Stimulated activated CD8-positive, alpha-beta memory T cell treated with anti-CD3 and anti-CD28 coated beads, Interleukin-15, amount 100 ng/mL, for 1 hour (primary cell): ENCODE results near the gene SLC39A1.

Source experiments
- DNase-seq: peaks from one replicate; pipeline ENCODE4 v3.0.0-alpha.2; 2020; ENCODE audit warnings: low read depth

The SLC39A1 gene

DNA sequence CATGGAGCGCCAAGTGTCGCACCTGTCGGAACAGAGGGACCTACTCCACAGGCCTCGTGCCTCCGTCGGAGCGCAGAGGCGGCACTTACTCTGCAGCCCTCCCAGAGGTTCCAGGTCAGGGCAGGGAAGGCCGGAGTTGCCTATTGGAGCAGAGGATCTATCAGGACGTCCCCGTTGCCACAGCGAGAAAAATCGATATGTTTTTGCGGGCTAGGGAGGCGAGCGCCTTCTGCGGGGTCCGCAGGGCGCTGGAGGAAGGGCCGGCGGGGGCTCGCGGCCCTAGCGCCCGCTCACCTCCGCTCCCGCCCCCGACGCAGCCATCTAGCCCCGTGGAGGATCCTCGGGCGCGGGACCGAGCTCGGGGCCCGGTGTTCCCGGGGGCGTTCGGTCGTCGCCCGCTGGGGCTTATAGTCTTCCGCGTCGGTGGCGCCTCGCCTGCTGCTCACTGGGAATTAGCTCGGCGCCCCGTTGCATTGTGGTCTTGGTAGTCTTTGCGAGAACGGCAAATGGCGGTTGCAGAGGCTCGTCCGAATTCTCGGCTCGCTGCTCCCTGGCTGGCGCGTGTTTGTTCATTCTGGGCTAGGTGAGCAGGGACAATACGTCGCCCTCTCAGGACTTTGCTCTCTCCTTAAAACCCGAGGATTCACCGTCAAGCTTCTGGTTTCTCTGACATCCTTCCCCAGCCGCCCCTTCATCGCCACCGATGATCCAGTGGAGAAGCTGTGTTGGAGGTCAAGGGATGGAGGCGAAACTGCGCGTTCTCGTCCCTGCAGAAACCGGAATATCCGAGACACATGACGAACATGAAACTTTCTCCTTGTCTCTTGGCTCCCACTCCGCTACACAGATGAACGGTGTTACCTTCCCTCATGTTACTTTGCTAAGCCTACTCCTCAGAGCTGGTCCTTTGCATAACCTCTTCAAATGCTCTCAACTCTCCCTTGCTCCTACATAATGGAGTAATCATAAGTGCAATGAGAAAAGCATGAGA, 14.2 kb upstream of the SLC39A1 start, which contains the start of gene JTB:
TSS of gene JTB (minus strand) at position 425 of the 991 bp plus-strand sequence. CDS start at position 3, 422 bp downstream.
- peak; percentile 70 for DNase-seq

DNA sequence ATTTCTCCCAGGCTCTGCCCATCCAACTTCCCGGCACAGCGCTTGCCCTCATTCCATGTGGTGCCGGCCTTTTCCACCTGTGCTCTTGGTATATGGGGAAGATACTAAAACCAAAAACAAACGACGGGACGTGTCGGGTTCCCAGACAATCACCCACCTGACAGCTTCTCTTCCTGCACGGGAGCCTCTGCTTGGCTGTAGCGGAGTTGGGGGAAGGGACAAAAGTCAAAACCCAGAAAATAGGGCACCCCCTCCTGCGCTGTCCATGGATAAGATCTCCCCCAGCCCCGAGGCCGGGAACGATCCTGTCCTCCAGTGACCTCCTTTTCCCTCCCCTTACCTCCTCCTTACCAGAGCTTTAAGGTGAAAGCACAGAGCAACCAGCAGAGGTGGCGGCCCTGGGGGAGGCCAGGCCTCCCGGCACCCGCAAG, 13.5 kb upstream of the SLC39A1 start:
- DNase-seq, result no peak

- DNase-seq, result no peak
Observed at GRCh38 chr1:153973525-153973924, 10.2 kb upstream of the SLC39A1 start.

GRCh38 chr1:153973071-153973470, 9.7 kb upstream of the SLC39A1 start:
- no peak for DNase-seq

DNA sequence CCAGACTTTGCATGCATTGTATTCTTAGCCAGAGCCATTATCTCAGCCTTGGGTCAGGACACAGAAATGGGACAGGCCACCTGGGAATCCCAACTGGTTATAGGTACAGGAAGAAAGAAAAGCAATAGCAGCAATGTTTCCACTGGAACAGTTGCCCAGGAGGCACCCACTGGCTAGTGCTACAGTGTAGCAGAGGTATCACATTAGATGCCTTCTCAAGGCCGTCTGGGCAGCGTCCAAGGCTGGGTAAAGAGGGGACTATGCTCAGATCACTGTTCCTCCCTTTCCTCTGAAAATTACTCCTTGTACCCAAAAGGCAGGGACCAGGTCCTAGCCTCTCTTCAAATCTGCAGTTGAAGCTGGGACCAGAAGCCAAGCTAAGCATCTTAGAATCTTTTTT, 7.0 kb upstream of the SLC39A1 start:
- DNase-seq, result no peak

DNA sequence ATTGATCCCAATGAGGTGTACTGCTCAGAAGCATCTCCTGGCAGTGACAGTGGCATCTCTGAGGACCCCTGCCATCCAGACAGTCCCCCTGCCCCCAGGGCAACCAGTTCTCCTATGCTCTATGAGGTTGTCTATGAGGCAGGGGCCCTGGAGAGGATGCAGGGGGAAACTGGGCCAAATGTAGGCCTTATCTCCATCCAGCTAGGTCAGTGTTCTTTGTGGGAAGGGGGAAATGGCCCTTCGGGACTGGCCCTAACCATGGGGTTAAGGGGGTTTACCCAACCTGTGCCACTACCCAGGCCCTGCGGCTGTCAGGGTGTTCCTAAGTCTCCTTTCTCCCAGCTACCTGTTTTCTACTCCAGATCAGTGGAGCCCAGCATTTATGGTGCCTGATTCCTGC, 5.6 kb upstream of the SLC39A1 start:
- no peak for DNase-seq

GRCh38 chr1:153968408-153968807, 5.1 kb upstream of the SLC39A1 start:
- DNase-seq, result no peak

- DNase-seq, result no peak
Observed at GRCh38 chr1:153968000-153968363, 4.6 kb upstream of the SLC39A1 start.

GRCh38 chr1:153967107-153967999, 4.0 kb upstream of the SLC39A1 start, which contains the start of gene CREB3L4:
Gene CREB3L4, plus strand, starts transcription at chr1:153967902. Its CDS starts 624 bp downstream, at chr1:153968526.
- DNase-seq, result peak; percentile 61

DNA sequence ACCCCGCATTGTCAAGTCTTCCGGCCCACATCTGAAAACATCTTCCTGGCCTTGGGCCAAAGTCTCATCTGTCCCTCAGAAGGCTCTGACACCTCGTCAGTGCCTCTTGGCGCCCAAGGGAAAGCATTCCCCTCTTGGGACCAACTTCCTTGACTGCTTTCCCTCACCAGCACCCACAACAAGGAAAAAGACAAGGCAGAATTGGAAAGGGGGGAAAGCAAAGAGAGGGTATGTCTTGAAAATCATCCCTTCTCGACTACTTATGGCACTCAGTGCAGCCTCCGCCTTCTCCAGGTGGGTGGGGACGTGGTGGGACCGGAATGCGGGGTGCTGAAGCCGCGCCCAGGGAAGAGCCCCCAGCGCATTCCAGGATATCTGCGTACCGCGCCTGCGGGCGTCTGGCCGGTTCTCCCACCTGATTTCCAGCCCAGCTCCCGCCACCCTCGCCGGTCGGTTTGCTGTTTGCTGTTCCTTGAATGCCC, 554 bp upstream of the SLC39A1 start:
- DNase-seq, result no peak

- no peak for DNase-seq
Observed at GRCh38 chr1:153962088-153963029, 978 bp downstream of the SLC39A1 start.

GRCh38 chr1:153961421-153961820, 1.9 kb downstream of the SLC39A1 start:
- no peak for DNase-seq

DNA sequence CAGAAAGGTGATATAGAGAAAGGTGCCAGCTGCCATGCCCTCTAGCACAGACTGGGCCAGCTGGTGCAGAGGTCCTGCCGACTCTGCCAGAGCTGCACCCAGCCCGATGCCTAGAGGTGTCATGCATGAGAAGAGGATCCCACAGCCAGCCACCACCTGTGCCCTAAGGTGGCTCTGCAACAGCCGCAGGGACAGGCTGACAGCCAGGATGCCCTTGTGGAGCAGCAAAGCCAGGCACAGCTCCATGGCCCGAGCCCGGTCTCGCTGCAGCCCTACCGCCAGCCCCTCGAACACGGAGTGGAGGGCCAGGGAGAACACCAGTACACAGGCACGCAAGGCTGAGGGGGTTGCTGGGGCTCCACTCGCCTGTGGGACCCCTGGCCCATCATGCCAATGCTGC, 3.1 kb downstream of the SLC39A1 start:
- DNase-seq, result no peak

GRCh38 chr1:153959454-153959853, 3.9 kb downstream of the SLC39A1 start:
- no peak for DNase-seq

DNA sequence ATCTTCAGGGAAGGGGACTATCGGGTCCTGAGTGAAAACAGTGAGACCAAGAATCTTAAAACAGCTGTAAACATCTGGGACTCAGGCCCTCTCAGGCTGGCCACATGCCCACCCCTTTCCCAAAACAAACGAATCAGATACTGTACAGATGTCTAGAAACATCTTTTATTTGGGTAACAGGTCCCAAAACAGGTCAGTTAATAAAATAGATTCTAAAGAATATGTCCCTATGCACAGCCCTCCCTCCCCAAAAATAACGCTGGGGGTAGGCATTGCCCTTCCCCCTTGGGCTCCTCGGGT, 4.4 kb downstream of the SLC39A1 start:
- no peak for DNase-seq

GRCh38 chr1:153958111-153958960, 5.0 kb downstream of the SLC39A1 start, which contains the start of gene CRTC2:
Gene CRTC2, minus strand, starts transcription at chr1:153958612. Its CDS starts 115 bp downstream, at chr1:153958497.
- DNase-seq, result peak; percentile 96

DNA sequence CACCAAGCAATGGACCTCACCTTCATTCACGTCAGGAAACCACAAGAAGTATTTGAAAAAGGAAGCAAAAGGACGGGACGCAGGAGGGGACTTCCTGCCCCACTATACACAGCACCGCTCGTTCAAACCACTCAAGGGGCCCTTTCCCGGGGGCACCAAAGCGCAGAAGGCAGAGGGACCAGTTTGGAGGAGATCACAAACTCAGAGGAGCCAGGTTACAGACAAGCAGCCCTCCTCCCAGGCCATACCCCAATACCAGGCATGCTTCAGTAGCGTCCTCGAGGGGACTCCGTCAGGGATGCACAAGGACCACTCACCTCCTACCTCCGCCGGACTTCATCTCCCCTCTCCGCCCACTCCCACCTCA, 5.6 kb downstream of the SLC39A1 start:
- no peak for DNase-seq

DNA sequence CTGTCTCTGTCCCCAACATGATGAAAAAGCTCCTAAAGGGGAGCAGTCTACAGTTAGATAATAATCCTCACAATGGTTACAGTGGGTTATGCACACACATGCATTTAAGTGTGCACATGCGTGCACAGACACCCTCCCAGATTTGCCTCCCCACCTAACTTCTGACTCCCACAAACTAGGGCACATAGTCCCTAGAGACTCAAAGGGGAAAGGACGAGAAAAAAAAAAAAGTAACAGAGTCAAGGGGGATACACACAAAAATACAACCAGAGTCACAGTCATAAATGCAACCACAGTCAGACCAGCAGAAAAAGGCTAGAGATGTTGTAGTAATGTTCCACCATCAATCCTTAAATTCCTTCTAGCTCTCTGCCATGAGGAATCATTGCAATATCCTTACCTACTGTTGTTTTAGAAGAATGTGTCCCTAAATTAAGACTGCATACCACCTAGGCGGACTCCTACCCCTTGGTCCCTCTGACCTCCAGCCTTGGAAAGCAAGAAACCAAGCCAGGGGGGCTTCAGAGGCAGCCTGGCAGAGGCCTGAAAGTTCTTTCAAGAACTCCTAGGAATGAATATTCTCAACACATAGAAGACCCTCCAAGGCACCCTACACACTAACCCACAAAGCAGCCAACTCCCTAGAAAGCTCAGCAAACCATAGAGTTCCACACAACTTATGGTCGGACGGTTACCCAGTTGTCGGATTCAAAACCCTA, 6.2 kb downstream of the SLC39A1 start:
- DNase-seq, result no peak

DNA sequence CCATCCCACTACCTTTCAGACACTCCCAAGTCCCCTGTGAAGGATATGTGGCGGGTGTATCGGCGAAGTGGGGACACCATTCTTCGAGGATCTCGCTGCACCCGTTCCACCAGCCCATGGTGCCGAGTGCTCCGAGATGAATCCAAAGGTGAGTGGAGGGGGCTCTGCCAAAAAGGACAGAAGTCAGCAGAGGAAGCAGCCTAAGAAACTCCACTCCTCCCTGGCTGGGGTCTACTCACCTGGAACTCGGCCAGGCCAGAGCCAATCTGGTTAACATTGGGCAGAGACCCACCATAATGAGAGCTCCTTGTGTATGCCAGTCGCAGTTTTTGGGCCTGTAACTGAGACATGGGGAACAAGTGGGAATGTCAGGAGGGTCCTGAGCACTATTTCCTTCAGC, 8.5 kb downstream of the SLC39A1 start:
- no peak for DNase-seq

- DNase-seq, result no peak
Observed at GRCh38 chr1:153953859-153954365, 9.4 kb downstream of the SLC39A1 start.
